Activated CD8-positive, alpha-beta memory T cell treated with anti-CD3 and anti-CD28 coated beads for 4 hours (primary cell): Measurements from ENCODE around the gene ABRACL.

Experiments
- DNase-seq, 2 donors: peaks; one replicate each; pipeline ENCODE4 v3.0.0-alpha.2; 2020; ENCODE audit warnings: low read depth in 2 of 2

Gene ABRACL

DNA sequence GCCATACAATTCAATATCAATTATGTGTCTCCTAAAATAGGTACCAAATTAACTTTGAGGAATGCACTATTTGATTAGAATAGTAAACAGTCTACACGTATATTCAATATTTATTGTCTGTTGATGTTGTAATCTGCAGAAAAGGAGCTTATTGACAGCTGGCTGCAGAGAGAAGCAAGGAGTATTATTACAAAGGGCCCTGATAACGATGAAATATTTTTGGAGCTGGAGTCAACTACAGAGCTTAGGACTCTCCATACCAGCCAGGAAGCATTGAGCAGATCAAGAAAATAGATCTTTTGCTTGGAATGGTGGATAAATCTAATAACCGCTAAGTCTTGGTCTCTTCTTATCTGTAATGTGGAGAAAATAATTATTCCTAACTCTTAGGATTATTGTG, 25.5 kb downstream of the ABRACL start:
- DNase-seq: no peak

DNA sequence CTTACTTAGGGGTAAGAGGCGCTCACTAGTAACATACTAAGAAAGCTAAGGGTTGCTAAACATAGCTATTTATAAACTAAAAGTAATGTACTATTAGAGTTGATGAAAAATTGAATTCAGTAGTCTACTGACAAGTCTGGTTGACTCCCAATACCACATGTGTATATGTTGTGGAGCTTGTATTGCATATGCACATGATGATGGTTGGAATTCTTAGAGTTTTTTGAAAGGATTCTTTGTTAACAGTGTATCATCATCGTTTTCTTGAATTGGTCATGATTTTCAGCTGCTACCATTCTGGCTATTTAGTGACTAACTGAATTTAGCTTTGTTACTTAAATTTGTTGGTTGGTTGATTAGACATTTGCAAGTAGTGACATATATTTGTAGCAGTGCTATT, 27.2 kb downstream of the ABRACL start:
- no peak for DNase-seq

DNA sequence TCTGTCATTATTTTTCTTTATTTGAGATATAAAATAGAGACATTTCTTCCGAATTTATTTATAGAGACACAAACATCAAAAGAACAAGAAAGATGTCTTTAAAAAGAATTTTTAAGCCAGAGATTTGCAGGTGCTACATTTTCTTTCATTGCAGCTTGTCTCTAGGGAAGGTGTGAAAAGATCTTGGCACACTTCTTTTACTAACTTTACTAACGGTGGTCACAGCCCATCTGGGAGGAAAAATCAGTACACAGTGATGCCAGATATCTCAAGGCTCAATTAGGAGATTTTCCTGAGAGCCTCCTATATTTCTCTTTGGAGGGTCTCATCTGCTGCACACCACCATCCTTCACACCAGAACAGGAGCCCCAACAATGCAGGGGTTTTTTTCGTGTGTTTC, 29.5 kb downstream of the ABRACL start:
- no peak for DNase-seq

DNA sequence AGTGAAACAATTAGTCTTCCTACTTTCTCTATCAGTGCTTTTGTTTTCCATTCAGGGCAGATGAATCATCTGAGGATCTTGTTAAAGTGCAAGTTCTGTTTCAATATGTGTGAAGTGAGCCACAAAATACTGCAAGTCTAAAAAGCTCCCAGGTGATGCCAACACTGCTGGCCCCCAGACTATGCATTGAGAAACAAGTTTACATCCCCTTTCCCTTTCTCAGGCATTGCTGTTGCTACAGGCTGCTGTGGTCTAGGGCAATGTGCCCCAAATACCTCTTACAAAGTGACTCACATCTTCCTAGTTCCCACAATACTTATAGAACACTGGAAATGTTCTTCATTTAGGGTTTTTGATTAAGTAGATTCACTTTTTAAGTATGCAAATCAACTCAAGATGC, 31.8 kb downstream of the ABRACL start:
- no peak for DNase-seq

DNA sequence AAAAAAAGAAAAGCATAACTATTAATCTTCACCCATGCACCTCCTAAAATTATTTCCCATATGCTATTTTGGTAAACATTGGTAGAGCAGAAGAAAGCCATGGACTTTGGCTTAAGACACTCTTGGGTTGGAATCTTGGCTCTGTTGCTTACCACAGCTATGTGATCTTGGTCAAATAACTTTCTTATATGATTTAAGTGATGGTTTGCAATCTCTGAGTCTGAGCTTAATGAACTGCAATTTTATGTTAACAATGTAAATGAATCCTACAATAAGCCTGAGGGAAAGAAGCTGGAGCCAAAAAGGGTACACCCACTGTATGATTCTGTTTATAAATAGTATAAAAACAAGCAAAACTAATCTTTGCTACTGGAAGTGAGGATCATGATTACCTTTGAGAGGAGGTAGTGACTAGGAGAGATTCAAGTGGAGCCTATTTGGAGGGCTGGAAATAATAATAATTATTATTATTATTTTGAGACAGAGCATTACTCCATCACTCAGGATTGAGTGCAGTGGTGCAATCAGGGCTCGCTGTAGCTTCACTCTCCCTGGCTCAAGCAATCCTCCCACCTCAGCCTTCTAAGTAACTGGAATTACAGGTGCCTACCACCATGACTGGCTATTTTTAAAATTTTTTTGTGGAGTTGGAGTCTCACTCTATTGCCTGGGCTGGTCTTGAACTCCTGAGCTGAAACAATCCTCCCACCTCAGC, 34.5 kb downstream of the ABRACL start:
- DNase-seq: no peak

DNA sequence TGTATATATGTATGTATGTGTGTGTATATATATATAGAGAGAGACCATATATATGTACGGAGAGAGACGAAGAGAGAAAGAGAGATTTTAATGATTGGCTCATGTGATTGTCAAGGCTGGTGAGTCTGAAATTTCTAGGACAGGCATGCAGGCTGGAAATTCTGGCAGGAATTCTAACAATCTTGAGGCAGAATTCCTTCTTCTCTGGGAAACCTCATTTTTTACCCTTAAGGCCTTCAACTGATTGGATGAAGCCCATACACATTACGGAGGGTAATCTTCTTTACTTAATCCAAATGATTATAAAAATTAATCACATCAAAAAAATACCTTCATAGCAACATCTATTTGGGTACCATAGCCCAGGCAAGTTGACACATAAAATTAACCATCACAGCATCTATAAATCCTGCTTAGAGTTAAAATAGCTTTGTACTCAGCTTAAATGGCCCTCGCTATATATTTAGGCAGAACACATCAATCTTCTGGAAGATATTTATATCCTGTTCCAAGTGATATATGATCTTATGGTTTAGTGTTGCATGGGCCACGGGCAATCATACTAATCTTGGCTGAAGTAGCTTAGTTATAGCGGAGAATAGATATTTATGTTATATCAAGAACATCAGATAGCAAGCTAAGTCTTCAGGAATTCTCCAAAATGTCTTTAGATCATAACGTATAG, 36.6 kb downstream of the ABRACL start:
- no peak for DNase-seq

DNA sequence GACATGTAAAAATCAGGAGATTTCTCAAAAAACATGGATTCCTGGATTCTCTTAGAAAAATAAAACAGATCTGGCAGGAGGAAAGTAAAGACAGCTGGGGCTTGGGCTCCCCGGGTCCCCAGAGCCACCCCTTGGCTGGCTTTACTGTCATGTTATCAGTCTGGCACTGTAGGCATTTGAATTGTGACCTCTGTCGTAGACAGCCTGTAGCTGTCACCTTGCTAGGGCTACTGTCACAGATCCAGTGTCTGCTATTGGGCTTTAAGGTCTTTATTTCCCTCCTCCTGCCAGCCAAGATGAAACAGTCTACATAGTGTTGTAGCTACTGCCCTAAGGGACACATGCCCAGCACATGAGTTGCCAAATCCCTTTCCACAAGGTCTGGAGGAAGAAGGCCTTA, 37.5 kb downstream of the ABRACL start:
- no peak for DNase-seq

DNA sequence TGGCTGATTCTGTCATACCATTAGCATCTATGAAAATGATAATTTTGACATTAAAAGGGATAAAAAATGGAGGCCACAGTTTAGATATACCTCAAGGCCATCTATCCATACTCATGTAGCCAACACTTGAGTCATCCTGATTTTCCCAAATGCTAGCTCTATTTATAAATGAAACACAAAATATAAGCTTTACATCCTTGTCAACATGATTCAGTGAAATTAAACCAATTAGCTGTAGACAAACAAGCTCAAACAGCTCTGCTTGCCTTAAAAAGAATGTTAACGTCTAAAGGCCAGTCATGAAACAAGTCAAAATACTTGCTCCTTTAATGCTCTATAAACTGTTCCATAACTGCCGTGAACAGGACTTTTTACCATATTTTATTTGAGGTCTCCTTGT, 40.3 kb downstream of the ABRACL start:
- no peak for DNase-seq

DNA sequence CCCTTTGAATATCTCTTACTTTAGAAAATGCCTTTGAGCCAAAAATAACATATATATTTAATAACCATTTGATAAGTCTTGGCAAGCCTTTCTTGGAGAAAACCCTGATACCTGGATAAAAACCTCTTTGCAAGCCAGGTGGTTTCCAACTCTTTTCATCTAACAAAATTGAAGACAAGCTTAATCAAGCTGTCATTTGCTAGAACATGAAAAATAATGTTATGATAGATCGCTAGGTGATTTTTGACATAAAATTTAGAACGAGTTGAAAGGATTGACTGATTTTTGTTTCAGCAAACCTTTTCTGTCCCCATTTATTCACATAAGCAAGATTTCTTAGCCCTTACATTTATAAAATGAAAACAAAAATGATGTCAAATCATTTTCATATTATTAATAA, 44.6 kb downstream of the ABRACL start:
- no peak for DNase-seq

DNA sequence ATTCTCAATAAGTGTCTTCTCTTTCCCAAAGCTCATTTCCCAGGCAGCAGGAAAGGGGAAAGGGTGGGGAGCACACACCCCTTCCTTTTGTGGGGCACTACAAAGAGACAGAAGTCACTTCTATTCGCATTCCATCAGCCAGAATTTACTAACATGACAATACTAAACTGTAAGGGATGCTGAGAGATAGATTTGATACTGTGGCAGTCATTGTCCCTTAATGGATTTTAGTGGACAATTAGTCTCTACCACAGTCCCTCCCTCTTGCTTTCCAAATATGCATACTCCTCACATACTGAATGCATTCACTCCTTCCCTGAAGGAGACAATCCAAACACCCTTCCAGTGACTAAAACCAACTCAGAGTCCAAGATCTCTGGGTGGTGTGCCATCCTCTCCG, 50.5 kb downstream of the ABRACL start:
- DNase-seq: no peak

DNA sequence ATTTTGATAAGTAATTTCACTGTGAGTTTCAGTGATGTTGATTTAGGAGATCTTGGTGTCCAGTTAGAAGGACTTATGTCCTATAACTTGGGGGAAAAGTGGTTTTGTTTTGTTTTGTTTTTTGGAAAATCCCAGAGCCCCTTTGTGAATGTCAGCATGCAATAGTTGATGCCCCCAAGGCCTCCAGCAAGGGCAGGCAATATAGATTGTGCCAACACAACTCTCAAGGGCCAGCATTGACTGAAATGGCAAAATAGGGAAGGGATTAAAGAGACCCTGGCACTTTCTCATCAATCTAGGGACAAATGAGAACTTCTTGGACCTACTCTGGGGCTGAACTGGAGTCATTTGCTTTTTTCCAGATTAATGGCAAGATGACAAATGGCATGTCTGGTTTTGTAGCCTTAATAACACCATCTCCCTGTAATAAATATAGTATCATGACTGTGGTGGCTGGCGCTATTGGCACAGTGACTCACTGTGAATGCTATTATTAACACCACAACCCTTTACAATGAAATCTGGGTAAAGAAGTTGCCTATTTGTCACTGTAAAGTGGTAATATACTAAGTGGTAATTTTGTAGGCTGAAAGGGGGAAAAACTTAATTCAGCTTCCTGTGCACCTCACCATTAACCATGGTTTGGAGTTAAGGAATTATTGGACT, 51.8 kb downstream of the ABRACL start:
- DNase-seq: no peak

DNA sequence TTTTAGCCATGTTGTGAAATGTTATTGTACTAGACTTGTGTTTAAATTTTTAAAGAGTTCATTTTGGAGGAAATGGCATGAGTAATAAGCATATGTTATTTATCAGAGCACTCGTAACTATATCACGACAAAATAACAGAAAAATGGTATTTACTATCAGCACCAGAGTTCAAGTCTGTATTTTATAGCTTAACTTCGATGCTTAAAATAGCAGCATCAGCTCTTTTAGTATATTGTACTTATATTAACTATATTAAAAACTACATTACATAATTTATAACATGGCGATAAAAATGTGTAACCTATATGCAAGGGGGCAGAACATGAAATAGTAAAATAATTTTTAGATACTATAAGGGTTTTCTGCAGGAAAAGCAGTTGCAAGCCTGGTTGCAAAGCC, 52.9 kb downstream of the ABRACL start:
- no peak for DNase-seq

DNA sequence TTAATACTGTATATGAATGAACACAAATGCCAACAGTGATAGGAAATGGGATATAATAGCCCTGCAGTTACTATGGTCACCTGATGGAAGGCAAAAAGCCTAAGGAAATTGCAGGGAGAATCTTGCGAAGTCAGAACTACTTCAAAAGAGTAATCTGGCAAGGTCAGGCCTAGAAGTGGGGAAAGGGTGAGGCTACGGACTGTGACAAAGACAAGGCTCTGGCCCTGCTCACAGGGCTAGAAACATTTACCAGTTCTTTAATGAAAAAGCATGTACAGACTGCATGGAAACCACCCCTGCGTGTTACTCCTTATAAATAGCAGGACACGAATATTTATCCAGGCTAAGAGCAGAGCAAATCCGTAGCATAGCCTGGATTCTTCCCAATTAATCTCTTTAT, 53.8 kb downstream of the ABRACL start:
- DNase-seq: no peak

DNA sequence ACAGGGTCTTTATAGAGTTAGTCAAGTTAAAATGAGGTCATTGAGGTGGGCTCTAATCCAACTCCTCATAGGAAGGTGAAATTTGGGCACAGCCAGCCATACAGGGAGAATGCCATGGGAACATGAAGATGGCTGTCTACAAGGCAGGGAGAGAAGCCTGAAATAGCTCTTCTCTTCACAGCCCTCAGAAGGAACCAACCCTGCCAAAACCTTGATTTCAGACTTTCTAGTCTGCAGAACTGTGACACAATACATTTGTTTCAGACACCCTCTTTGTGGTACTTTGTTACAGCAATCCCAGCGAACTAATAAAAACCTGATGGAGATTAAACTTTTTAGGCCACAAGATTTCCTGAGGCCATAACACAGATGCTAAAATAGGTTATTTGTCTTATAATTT, 63.3 kb downstream of the ABRACL start:
- no peak for DNase-seq
